GM23338 (cell line): Measurements from ENCODE around the gene KCNIP3. TPM values are rescaled to one million over a fixed set of nuclear protein-coding genes. Genes with fewer than 3 reads are reported as not detected.

Source experiments
- ATAC-seq: fragments of 200-7000 bp; cut with Tn5 transposase; 3 replicates; pipeline ENCODE4 v1.9.1; 2020
- DNase-seq: peaks from one replicate; pipeline ENCODE4 v3.0.0-alpha.2; 2015; ENCODE audit warnings: low spot score
- H2AFZ ChIP-seq: fragments of 200-600 bp; sonication (generic); 2 replicates; pipeline ENCODE4 v1.8.0; 2016; ENCODE audit warnings: antibody characterized with exemption, mild to moderate bottlenecking, moderate library complexity
- H3F3A ChIP-seq: fragments of 200-600 bp; sonication (generic); replicated peaks from 2 replicates; pipeline ENCODE4 v1.8.0; 2017; ENCODE audit warnings: antibody characterized with exemption, mixed run types, low read depth
- H3K27ac ChIP-seq: fragments of 200-600 bp; sonication (generic); 2 replicates; pipeline ENCODE4 v1.6.1; 2016; ENCODE audit warnings: low read depth
- H3K27me3 ChIP-seq: fragments of 200-600 bp; sonication (generic); 2 replicates; pipeline ENCODE4 v1.8.0; 2016; ENCODE audit warnings: mild to moderate bottlenecking, mixed run types, moderate library complexity; ENCODE audit not compliant: insufficient read depth
- H3K36me3 ChIP-seq: fragments of 200-600 bp; sonication (generic); 2 replicates; pipeline ENCODE4 v1.8.0; 2016; ENCODE audit warnings: mild to moderate bottlenecking; ENCODE audit not compliant: insufficient read depth
- H3K4me1 ChIP-seq: fragments of 200-600 bp; sonication (generic); 2 replicates; pipeline ENCODE4 v1.8.0; 2016; ENCODE audit warnings: mild to moderate bottlenecking, moderate library complexity; ENCODE audit not compliant: insufficient read depth
- H3K4me2 ChIP-seq: fragments of 200-600 bp; sonication (generic); 2 replicates; pipeline ENCODE4 v1.7.1; 2017; ENCODE audit warnings: mixed run types
- H3K4me3 ChIP-seq: fragments of 200-600 bp; sonication (generic); 2 replicates; pipeline ENCODE4 v1.6.1; 2016; ENCODE audit warnings: mixed run types
- H3K79me2 ChIP-seq: fragments of 200-600 bp; sonication (generic); replicated peaks from 2 replicates; pipeline ENCODE4 v1.8.0; 2017; ENCODE audit warnings: mild to moderate bottlenecking; ENCODE audit not compliant: insufficient read depth
- H3K9me2 ChIP-seq: fragments of 200-600 bp; sonication (generic); 2 replicates; pipeline ENCODE4 v1.8.0; 2017; ENCODE audit not compliant: insufficient read depth
- H4K20me1 ChIP-seq: fragments of 200-600 bp; sonication (generic); replicated peaks from 2 replicates; pipeline ENCODE4 v1.8.0; 2017; ENCODE audit warnings: mild to moderate bottlenecking; ENCODE audit not compliant: insufficient read depth
- H3K27ac Mint-ChIP-seq: 2 replicates; pipeline ENCODE4 v1.8.0; 2020; ENCODE audit warnings: inconsistent platforms, mild to moderate bottlenecking, moderate library complexity, mixed read lengths
- H3K27me3 Mint-ChIP-seq: 3 replicates; pipeline ENCODE4 v1.8.0; 2022; ENCODE audit warnings: low read depth, mild to moderate bottlenecking, moderate library complexity, mixed read lengths, inconsistent platforms; ENCODE audit not compliant: insufficient read depth, poor library complexity
- H3K36me3 Mint-ChIP-seq: 3 replicates; pipeline ENCODE4 v1.8.0; 2021; ENCODE audit warnings: low read depth, mild to moderate bottlenecking, inconsistent platforms, moderate library complexity, mixed read lengths
- H3K4me1 Mint-ChIP-seq: 3 replicates; pipeline ENCODE4 v1.8.0; 2020; ENCODE audit warnings: mild to moderate bottlenecking, inconsistent platforms, mixed read lengths
- H3K4me3 Mint-ChIP-seq: 3 replicates; pipeline ENCODE4 v1.8.0; 2021; ENCODE audit warnings: moderate library complexity, mild to moderate bottlenecking, inconsistent platforms, mixed read lengths
- H3K9me3 Mint-ChIP-seq: 3 replicates; pipeline ENCODE4 v1.8.0; 2020; ENCODE audit warnings: moderate library complexity, mild to moderate bottlenecking, inconsistent platforms, mixed read lengths
- NANOG ChIP-seq: IDR thresholded peaks from 2 replicates; pipeline ENCODE4 v1.6.1; 2016; ENCODE audit warnings: antibody characterized with exemption, borderline replicate concordance
- REST ChIP-seq: IDR thresholded peaks from one replicate; pipeline ENCODE4 v1.6.1; 2018; ENCODE audit warnings: antibody characterized with exemption; ENCODE audit not compliant: unreplicated experiment
- STAT1 ChIP-seq: IDR thresholded peaks from one replicate; pipeline ENCODE4 v1.6.1; 2016; ENCODE audit warnings: antibody characterized with exemption; ENCODE audit not compliant: unreplicated experiment
- ZNF114 ChIP-seq: fragments of 250-450 bp; sonication (Bioruptor Pico); IDR thresholded peaks from 2 replicates; pipeline ENCODE4 v1.5.0; 2020; ENCODE audit warnings: mild to moderate bottlenecking, moderate library complexity
- ZNF331 ChIP-seq: fragments of 250-450 bp; sonication (Bioruptor Pico); IDR thresholded peaks from 2 replicates; pipeline ENCODE4 v1.5.0; 2020; ENCODE audit warnings: low read depth, mild to moderate bottlenecking, moderate library complexity
- ZNF462 ChIP-seq: fragments of 250-450 bp; sonication (Bioruptor Pico); IDR thresholded peaks from 2 replicates; pipeline ENCODE4 v1.5.0; 2020; ENCODE audit warnings: mild to moderate bottlenecking, moderate library complexity
- polyA plus RNA-seq: library from polyadenylated mRNA; unstranded; fragments of >200 nt; fragmentation: Nextera tagmentation; extraction: Ambion mirVana; gene quantifications from 2 replicates; pipeline ENCODE4 v1.2.1, GENCODE V29; 2016
- total RNA-seq: library from RNA; depleted of rRNA; stranded (reverse); fragments of >200 nt; shearing (Covaris generic); gene quantifications from 2 replicates; pipeline ENCODE4 v1.2.3, GENCODE V29; 2014
- TF ChIP-seq, protein P1 (sequence below), 2 experiments: fragments of 200-600 bp in 1 of 2; sonication (generic) in 1 of 2; conservative IDR thresholded peaks; 2 replicates each; pipeline versions ENCODE4 v1.5.1 to v1.6.1; 2016 to 2017; ENCODE audit warnings: antibody characterized with exemption in 2 of 2, low read depth in 2 of 2, mild to moderate bottlenecking in 2 of 2, moderate library complexity in 1 of 2

Gene KCNIP3
- total and polyA plus RNA-seq, 2 experiments from 2014 or later, result 0.32 to 0.83 TPM

- no peak for DNase-seq
- Histone ChIP-seq H3K27me3 (no peaks in the 10 kb centered on the region), H3K9me2 (no peaks in the 10 kb centered on the region), H3F3A (no peaks in the 10 kb centered on the region), H3K4me2 (no peak overlapping the region), H3K79me2 (no peaks in the 10 kb centered on the region), H3K36me3 (no peaks in the 10 kb centered on the region), H2AFZ (no peak overlapping the region), H3K4me3 (no peak overlapping the region), H3K27ac (no peak overlapping the region), H3K4me1 (no peaks in the 10 kb centered on the region), H4K20me1 (no peaks in the 10 kb centered on the region)
- Mint-ChIP-seq H3K9me3 (no peaks in the 10 kb centered on the region), H3K27me3 (peaks cover 7% of the 10 kb centered on the region), H3K4me3 (no peak overlapping the region), H3K27ac (no peak overlapping the region), H3K4me1 (peaks cover 8% of the 10 kb centered on the region), H3K36me3 (no peaks in the 10 kb centered on the region)
- TF ChIP-seq, protein P1, sequence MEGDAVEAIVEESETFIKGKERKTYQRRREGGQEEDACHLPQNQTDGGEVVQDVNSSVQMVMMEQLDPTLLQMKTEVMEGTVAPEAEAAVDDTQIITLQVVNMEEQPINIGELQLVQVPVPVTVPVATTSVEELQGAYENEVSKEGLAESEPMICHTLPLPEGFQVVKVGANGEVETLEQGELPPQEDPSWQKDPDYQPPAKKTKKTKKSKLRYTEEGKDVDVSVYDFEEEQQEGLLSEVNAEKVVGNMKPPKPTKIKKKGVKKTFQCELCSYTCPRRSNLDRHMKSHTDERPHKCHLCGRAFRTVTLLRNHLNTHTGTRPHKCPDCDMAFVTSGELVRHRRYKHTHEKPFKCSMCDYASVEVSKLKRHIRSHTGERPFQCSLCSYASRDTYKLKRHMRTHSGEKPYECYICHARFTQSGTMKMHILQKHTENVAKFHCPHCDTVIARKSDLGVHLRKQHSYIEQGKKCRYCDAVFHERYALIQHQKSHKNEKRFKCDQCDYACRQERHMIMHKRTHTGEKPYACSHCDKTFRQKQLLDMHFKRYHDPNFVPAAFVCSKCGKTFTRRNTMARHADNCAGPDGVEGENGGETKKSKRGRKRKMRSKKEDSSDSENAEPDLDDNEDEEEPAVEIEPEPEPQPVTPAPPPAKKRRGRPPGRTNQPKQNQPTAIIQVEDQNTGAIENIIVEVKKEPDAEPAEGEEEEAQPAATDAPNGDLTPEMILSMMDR (conservative IDR thresholded peaks at IDR 0.05; ENCODE audit: low read depth in 2 of 2), result no peak
- TF ChIP-seq ZNF331, result no peak
- TF ChIP-seq NANOG, result no peak
- TF ChIP-seq ZNF462 (CRISPR knock-in tag), result no peak
- no peak for TF ChIP-seq REST
- no peak for TF ChIP-seq ZNF114
- no peak for TF ChIP-seq STAT1
- no peak for ATAC-seq
Measured at GRCh38 chr2:95372216-95372829, 75.2 kb downstream of the KCNIP3 start.
